Dedifferentiated amniotic fluid mesenchymal stem cell (primary cell): ENCODE measurements around the gene SLC29A3.
"Not testable (repeated sequence)": the region's sequence is repeated elsewhere in the genome, so short reads cannot be mapped to it uniquely, and the experiment has no call there.

ENCODE experiments used
- DNase-seq: peaks from one replicate; pipeline ENCODE4 v3.0.0-alpha.2; 2016; ENCODE audit errors: extremely low spot score

SLC29A3 gene

DNA sequence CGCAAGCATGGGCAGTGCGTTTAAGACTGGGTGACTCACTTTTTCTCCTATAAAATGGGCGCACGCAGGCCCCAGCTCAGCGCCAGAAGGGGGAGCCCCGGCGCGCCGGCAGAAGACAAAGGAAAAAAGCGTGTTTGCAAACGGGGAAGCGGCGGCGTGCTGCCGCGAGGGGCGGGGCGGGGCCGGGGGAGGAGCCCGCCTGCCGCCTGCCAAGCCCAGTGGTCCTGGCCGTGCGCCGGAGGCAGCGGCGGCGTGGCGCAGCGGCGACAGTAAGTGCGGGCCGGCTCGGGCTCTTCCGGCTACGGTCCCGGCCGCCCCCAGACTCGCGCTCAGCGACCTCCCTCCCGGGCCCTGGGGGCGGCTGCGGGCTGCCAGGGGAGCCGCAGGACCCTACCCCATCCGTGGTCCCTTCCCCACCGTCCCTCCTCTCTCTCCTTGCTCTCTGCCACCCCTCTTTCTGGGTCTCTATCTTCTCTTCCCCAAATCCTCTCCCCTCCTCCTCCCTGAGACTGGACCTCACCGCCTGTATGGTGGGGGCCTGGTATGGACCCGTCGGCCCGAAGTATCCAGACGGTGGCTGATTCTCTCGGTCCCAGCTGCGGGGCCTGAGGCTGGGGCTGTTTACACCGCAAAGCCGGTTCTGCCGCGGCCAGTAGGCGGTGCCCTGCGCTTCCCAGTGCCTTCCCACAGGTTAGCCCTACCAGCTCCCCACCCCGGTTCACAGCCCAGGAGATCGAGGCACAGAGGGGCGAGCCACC is at the start of gene SLC29A3:
TSS of gene SLC29A3 (plus strand) at position 218 of the 758 bp plus-strand sequence. CDS start at position 269, 51 bp downstream.
- DNase-seq: peak; percentile 57

- no peak for DNase-seq
These were observed 49.5 kb upstream of the SLC29A3 start for GRCh38 chr10:71269301-71270288.

GRCh38 chr10:71270301-71271220 is 48.5 kb upstream of the SLC29A3 start:
- DNase-seq: peak; percentile 62

DNA sequence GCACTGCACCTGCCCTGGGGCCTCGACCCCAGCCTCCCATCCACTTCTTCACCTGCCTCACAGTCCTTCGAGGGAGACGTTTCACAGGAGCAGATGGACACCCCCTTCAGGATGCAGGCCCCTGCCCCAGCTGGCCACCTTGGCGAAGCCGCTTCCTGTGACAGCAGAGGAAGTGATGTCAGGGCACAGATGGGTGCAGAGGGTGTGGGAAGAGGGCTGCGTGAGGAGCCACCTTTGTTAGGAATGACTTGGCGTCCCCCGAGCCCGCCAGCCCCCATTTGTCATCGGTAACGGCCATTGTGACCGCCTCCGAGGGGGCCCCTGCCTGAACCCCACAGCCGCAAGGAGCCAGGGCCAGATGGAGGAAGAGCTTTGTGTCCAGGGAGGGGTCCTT is 47.4 kb upstream of the SLC29A3 start:
- DNase-seq: no peak

- no peak for DNase-seq
These were observed 46.8 kb upstream of the SLC29A3 start for GRCh38 chr10:71272056-71272771.

DNA sequence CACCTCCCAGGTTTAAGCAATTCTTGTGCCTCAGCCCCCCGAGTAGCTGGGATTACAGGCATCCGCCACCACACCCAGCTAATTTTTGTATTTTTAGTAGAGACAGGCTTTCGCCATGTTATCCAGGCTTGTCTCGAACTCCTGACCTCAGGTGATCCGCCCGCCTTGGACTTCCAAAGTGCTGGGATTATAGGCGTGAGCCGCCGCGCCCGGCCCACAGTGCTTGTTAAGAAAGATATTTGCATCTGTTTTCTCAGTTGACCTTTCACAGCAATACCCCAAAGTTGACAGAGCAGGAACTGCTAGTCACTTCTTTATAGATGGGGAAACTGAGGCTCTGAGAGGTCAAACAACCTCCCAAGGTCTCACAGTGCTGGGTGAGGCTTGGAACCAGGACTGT is 46.1 kb upstream of the SLC29A3 start:
- not testable (repeated sequence) for DNase-seq

GRCh38 chr10:71273506-71273905 is 45.6 kb upstream of the SLC29A3 start:
- no peak for DNase-seq

DNA sequence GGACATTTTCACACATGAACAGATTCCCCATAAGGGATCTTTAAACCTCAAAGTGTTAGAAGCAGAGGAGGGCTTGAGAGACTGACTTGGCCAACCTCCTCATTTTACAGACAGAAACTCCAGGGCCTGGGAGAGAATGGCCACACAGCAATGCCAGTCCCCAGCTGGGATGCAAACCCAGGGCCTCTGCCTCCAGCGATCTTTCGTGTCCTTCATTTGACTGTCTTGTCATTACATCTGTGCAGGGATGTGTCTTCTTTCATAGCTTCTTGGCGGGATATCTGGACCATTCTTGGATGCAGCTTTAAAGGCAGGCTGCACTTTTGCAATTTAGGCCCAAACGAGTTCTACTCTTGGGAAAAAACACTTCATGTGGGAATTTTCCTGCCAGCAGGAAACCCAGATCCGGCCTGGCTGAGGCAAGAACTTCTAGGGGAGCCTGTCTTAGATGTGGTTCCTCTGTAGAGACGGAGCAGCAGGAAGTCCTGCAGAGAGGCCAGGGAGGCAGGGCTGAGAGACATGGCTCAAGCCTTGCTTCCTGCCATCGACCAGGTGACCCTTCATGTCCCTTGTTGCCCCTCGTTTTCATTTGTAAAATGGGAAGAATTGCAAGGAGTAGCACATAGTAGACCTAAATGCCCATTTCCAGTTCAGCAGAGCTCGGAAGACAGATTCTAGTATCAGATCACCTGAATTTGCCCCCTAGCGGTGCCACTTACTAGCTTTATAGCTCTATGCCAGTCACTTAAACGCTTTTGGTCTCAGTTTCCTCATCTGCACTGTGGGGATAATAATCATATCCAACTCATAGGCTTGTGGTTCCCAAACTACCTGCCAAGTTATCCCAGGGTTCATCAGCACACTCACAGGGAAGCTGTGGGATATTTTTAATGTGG is 43.9 kb upstream of the SLC29A3 start:
- DNase-seq: no peak

DNA sequence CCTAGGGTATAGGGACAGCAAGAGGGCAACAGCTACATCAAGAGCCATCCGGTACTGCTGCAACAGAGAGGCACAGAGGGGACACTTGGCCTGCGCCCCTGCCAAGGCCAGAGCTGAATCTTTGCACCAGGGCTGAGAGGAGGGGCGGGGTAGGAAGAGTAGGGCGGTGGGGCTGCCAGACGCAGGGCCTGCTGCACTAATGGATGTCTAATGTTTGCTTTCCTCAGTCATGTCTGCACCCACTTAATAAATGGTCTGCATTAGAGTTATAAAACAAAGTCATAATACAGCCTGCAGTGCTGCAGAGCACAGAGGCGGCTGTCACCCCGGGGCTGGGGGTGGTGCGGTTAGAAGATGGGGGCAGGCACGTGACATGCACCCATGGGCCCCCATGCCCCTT is 42.2 kb upstream of the SLC29A3 start:
- no peak for DNase-seq

- no peak for DNase-seq
These were observed 41.0 kb upstream of the SLC29A3 start for GRCh38 chr10:71277914-71278665.

DNA sequence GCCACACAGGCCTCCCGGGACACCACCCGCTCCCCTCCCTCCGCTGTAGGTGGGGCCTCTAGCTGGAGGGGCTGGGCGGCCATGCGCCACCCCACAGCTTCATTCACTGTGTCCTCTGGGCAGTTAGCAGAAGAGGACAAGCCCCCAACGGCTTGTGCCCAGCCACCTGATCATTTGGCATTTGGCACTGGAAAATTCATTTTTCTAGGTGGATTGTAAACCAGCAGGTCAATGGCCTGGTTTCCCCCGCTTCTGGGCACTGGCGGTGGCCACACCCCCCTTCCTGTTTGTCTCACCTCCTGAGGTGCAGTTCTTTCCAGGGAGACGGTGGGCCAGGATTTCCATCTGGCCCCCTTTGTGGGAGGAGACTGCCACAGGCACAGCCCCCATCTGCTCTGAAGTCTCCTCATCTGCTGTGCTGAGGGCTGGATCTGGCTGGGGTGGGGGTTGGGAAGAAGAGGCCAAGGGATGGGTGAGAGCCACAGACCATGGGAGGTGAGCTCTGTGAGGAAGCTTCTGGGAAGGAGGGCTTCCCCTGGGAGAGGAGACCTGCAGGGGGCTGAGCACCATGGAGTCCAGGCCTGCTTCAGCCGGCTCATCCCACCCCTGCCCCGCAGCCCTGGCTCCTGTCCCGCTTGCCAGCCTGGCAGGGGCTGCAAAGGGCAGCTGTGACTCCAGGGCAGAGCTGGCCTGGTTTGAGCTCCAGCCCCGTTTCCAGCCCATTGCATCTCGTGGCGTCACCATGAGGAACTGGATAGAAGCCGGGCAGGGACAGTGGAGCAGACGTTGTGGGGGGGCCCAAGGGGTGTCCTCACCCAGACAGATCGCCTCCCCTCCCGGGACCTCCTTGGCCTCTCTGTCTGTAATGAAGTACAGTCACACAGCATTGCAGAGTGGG is 40.1 kb upstream of the SLC29A3 start:
- no peak for DNase-seq

DNA sequence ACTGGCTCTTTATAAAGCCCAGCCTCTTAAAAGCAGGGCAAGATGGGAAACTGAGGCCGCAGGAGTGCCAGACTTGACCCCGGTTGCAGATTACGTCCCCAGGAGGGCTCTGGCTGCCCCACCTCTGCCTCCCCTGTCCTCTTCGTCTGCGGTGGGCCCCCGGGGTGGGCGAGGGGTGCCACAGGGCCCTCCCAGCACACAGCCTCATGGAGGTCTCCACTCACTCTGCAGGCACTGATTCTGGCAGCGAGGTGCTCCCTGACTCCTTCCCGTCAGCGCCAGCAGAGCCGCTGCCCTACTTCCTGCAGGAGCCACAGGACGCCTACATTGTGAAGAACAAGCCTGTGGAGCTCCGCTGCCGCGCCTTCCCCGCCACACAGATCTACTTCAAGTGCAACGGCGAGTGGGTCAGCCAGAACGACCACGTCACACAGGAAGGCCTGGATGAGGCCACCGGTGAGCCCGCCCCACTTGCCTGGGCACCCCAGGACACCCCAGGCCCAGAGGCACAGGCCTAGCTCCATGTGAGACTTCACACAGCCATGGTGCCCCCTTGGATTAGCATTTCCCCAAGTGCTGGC is 39.4 kb upstream of the SLC29A3 start:
- no peak for DNase-seq

DNA sequence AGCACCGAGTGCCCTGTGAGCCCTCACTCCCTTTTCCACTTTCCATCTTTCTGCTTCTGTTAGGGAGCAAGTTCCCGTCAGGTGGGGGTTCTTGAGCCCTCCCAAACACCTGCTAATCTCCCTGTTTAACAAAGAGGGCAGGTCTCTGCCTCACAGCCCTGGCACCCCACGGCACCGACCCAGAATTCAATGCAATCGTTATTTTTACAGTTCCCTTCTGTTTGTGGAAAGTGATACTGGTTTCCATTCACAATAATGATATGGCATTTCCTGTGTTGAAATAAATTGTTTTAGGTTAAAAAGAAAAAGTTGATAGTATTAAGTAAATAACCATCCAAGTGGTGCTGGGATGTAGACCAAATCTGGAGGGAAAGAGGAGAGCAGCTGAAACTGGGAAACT is 38.8 kb upstream of the SLC29A3 start:
- DNase-seq: no peak

- DNase-seq: no peak
These were observed 38.2 kb upstream of the SLC29A3 start for GRCh38 chr10:71280825-71281224.

DNA sequence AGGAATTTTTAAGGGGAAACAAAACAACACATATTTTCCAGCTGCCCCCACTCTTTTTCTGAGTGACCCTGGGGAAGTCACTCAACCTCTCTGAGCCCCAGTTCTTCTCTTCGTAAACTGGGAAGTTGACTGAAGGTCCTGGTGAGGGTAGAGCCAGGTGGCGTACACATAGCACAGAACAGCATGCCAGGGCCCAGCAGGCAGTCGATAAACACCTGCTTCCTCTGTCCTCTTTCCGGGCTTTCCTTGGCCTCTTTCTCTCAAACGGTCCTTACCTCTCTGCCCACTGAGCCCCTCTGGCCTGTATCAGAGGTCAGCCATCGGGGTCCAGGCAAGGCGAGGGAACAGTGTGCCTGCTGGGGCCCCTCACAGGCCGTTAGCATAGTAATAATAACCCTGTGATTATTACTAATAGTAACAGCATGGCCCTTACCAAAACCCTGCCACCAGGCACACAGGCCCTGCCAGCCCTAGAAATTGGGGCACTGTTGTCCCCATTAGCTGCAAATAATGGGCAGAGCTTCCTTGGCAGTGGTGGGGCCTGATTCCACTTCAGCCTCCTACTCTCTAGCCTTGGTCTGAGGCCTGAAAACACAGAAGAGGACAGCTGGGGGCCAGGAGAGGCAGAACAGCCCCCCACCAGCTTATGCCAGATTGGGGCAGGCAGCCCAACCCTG is 37.3 kb upstream of the SLC29A3 start:
- DNase-seq: no peak

GRCh38 chr10:71282323-71282680 is 36.8 kb upstream of the SLC29A3 start:
- no peak for DNase-seq

DNA sequence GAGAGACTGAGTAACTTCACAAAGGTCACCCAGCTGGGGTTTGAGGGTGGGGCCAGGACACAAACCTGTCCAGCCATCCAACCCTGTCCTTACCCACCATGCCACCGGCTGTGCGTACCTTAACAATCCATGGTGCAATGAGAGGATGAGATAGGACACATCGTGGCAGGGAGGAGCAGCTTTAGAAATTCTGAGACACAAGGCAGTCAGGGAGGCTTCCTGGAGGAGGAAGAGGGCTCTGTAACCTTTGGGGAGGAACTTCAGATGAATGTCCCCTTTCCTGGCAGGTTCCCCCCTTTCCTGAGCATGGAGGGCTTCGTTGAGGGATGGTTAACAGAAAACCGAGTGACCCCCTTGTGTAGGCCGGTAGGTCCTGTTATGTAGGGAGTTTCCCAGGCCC is 35.6 kb upstream of the SLC29A3 start:
- no peak for DNase-seq
